Gastrocnemius medialis (tissue), 4 donors: ENCODE data around the gene YPEL2.

Experiments used
- POLR2A ChIP-seq, 2 donors: fragments of 450-650 bp; IDR thresholded peaks; one replicate each; pipeline ENCODE4 v1.6.1; 2017; ENCODE audit warnings: antibody characterized with exemption in 2 of 2, mild to moderate bottlenecking in 2 of 2, moderate library complexity in 2 of 2
- TF ChIP-seq, protein P1 (sequence below), 5 experiments: fragments of 450-650 bp in 3 of 5; fragments of 200-600 bp in 2 of 5; sonication (generic) in 2 of 5; IDR thresholded peaks in 4 of 5; conservative IDR thresholded peaks in 1 of 5; 1 replicate in 4 of 5; 2 replicates in 1 of 5; pipeline ENCODE4 v1.5.1; 2016 to 2019; ENCODE audit warnings: antibody characterized with exemption in 5 of 5, mild to moderate bottlenecking in 3 of 5, moderate library complexity in 3 of 5

- TF ChIP-seq, protein P1, sequence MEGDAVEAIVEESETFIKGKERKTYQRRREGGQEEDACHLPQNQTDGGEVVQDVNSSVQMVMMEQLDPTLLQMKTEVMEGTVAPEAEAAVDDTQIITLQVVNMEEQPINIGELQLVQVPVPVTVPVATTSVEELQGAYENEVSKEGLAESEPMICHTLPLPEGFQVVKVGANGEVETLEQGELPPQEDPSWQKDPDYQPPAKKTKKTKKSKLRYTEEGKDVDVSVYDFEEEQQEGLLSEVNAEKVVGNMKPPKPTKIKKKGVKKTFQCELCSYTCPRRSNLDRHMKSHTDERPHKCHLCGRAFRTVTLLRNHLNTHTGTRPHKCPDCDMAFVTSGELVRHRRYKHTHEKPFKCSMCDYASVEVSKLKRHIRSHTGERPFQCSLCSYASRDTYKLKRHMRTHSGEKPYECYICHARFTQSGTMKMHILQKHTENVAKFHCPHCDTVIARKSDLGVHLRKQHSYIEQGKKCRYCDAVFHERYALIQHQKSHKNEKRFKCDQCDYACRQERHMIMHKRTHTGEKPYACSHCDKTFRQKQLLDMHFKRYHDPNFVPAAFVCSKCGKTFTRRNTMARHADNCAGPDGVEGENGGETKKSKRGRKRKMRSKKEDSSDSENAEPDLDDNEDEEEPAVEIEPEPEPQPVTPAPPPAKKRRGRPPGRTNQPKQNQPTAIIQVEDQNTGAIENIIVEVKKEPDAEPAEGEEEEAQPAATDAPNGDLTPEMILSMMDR (IDR thresholded peaks at IDR 0.05 in 4 of 5, conservative IDR thresholded peaks at IDR 0.05 in 1 of 5) = no peak
- no peak for TF ChIP-seq POLR2A (IDR thresholded peaks at IDR 0.05)
Measured at GRCh38 chr17:59413014-59413766, 81.7 kb downstream of the YPEL2 start.
